ENCODE data around the gene COL4A3. TPM values are rescaled to one million over a fixed set of nuclear protein-coding genes. Genes with fewer than 3 reads are reported as not detected.

COL4A3 gene
- total and polyA plus RNA-seq, 2 donors (not counting 3 experiments of a cell fraction or from before 2014, with no cell fraction given), result not detected

GRCh38 chr2:227186751-227187150, 22.3 kb downstream of the COL4A3 start:
- no peak overlapping the region for H3K4me3 ChIP-seq (replicated peaks in 1 of 3; ENCODE audit: insufficient read depth in 1 of 3, low read depth in 1 of 3, low read length in 3 of 3)
- no peaks in the 10 kb centered on the region for H3K9me1 ChIP-seq (replicated peaks; ENCODE audit: control insufficient read depth, extremely low read depth, insufficient read depth, low read length)
- H3K4me1 ChIP-seq (ENCODE audit: control insufficient read depth, extremely low read depth, insufficient read depth, low read length), result no peaks in the 10 kb centered on the region
- BruUV-seq (replicated peaks), result no TSS peak
- no peaks in the 10 kb centered on the region for H4K20me1 ChIP-seq (replicated peaks; ENCODE audit: control insufficient read depth, extremely low read depth, insufficient read depth, low read length)
- no peak overlapping the region for H3K9ac ChIP-seq (replicated peaks; ENCODE audit: extremely low read depth, insufficient read depth, low read length)
- no peak for DNase-seq (ENCODE audit: low read depth, low spot score)
- no peak overlapping the region for H3K4me2 ChIP-seq (ENCODE audit: insufficient read depth, low read length)
- no peak overlapping the region for H3K27ac ChIP-seq (ENCODE audit: insufficient read depth, low read depth, low read length)
- H2AFZ ChIP-seq (ENCODE audit: low read depth, low read length), result no peak overlapping the region
- H3K79me2 ChIP-seq (ENCODE audit: control insufficient read depth, insufficient read depth, low read length), result no peaks in the 10 kb centered on the region
- no peaks in the 10 kb centered on the region for H3K9me3 ChIP-seq (replicated peaks; ENCODE audit: control insufficient read depth, insufficient read depth, low read length)
- dilution Hi-C loops (cut with MboI; ENCODE audit: extremely low pct_ligation_motif_present, low sequenced_read_pairs), result no loop called here
- H3K36me3 ChIP-seq (ENCODE audit: control insufficient read depth in 2 of 2, extremely low read depth in 1 of 2, insufficient read depth in 2 of 2, low read length in 2 of 2), result no peaks in the 10 kb centered on the region
- no peak for TF ChIP-seq POLR2A (IDR thresholded peaks at IDR 0.05; ENCODE audit: low read depth, low read length)
- TF ChIP-seq FOS (IDR thresholded peaks at IDR 0.05; ENCODE audit: borderline replicate concordance, insufficient read depth, low read length), result no peak
- TF ChIP-seq POLR2AphosphoS5 (IDR thresholded peaks at IDR 0.05; ENCODE audit: insufficient read depth, low read depth, low read length), result no peak
- TF ChIP-seq CTCF (IDR thresholded peaks at IDR 0.05; ENCODE audit: extremely low read depth in 1 of 2, insufficient read depth in 1 of 2, low read depth in 1 of 2, low read length in 2 of 2), result no peak
- no peak for TF ChIP-seq MYC (IDR thresholded peaks at IDR 0.05; ENCODE audit: low read depth, low read length)
- TF ChIP-seq GATA2 (IDR thresholded peaks at IDR 0.05; ENCODE audit: insufficient read depth, insufficient read length, low read depth, low read length), result no peak
- no peaks in the 10 kb centered on the region for H3K27me3 ChIP-seq (ENCODE audit: control insufficient read depth in 2 of 2, insufficient read depth in 2 of 2, low read length in 2 of 2)
- ChIA-PET CTCF (no interaction called here), POLR2A (no interaction called here)
- no peak for FAIRE-seq
- intact Hi-C loops (cut with micrococcal nuclease), result no loop called here

GRCh38 chr2:227188292-227188691, 23.9 kb downstream of the COL4A3 start:
- H3K27me3 ChIP-seq (ENCODE audit: control insufficient read depth in 2 of 2, insufficient read depth in 2 of 2, low read length in 2 of 2), result no peaks in the 10 kb centered on the region
- no peaks in the 10 kb centered on the region for H3K79me2 ChIP-seq (ENCODE audit: control insufficient read depth, insufficient read depth, low read length)
- FAIRE-seq (no peak), DNase-seq (ENCODE audit: low read depth, low spot score) (no peak)
- no peaks in the 10 kb centered on the region for H3K9me3 ChIP-seq (replicated peaks; ENCODE audit: control insufficient read depth, insufficient read depth, low read length)
- H3K4me3 ChIP-seq (replicated peaks in 1 of 3; ENCODE audit: insufficient read depth in 1 of 3, low read depth in 1 of 3, low read length in 3 of 3), result no peak overlapping the region
- H3K9me1 ChIP-seq (replicated peaks; ENCODE audit: control insufficient read depth, extremely low read depth, insufficient read depth, low read length), result no peaks in the 10 kb centered on the region
- H3K36me3 ChIP-seq (ENCODE audit: control insufficient read depth in 2 of 2, extremely low read depth in 1 of 2, insufficient read depth in 2 of 2, low read length in 2 of 2), result no peaks in the 10 kb centered on the region
- TF ChIP-seq POLR2A (IDR thresholded peaks at IDR 0.05; ENCODE audit: low read depth, low read length) (no peak), POLR2AphosphoS5 (IDR thresholded peaks at IDR 0.05; ENCODE audit: insufficient read depth, low read depth, low read length) (no peak), JUN (IDR thresholded peaks at IDR 0.05; ENCODE audit: borderline replicate concordance, insufficient read depth, insufficient read length, low read depth) (no peak), MAX (IDR thresholded peaks at IDR 0.05; ENCODE audit: insufficient read depth, insufficient read length) (no peak), FOS (IDR thresholded peaks at IDR 0.05; ENCODE audit: borderline replicate concordance, insufficient read depth, low read length) (no peak), MYC (IDR thresholded peaks at IDR 0.05; ENCODE audit: low read depth, low read length) (no peak), EZH2 (IDR thresholded peaks at IDR 0.05; ENCODE audit: borderline replicate concordance, low read depth, low read length, severe bottlenecking) (no peak), GATA2 (IDR thresholded peaks at IDR 0.05; ENCODE audit: insufficient read depth, insufficient read length, low read depth, low read length) (no peak), CTCF (IDR thresholded peaks at IDR 0.05; ENCODE audit: extremely low read depth in 1 of 2, insufficient read depth in 1 of 2, low read depth in 1 of 2, low read length in 2 of 2) (no peak)
- H3K4me1 ChIP-seq (ENCODE audit: control insufficient read depth, extremely low read depth, insufficient read depth, low read length), result no peaks in the 10 kb centered on the region
- H3K9ac ChIP-seq (replicated peaks; ENCODE audit: extremely low read depth, insufficient read depth, low read length), result no peak overlapping the region
- no peak overlapping the region for H3K27ac ChIP-seq (ENCODE audit: insufficient read depth, low read depth, low read length)
- intact Hi-C loops (cut with micrococcal nuclease), result no loop called here
- H2AFZ ChIP-seq (ENCODE audit: low read depth, low read length), result no peak overlapping the region
- H4K20me1 ChIP-seq (replicated peaks; ENCODE audit: control insufficient read depth, extremely low read depth, insufficient read depth, low read length), result no peaks in the 10 kb centered on the region
- H3K4me2 ChIP-seq (ENCODE audit: insufficient read depth, low read length), result no peak overlapping the region
- POLR2A ChIA-PET, result no interaction called here
- dilution Hi-C loops (cut with MboI; ENCODE audit: extremely low pct_ligation_motif_present, low sequenced_read_pairs), result no loop called here
- no TSS peak for BruUV-seq (replicated peaks)
- CTCF ChIA-PET, result no interaction called here
